ENCODE data around the gene ERCC4.

DNA sequence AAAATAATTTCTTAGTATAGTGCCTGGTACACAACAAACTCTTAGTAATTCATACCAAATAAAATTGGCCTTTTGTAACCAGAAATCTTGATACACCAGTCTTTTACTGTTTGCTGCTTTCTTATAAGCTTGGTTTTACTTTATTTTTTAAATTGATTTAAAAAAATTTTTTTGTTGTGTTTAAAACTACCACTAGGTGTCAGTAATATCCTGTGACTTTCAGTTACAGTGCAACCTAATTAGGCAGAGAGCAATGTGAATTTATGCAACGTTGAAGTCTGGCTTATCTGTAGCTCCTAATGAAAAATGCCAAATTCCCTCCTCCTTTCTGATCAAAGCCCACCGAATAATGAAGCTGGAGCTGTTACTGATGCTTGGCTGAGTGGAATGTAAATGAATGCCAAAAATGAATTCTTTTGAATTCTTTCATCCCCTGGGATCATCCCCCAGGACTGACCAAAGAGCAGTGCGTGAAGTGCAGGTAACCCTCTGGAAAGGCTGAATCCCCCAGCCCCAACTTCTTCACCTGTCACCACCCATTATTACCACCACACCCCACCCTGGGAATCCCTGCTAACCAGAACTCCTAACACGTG is 3.8 kb downstream of the ERCC4 start:
- TF ChIP-seq, protein P1, sequence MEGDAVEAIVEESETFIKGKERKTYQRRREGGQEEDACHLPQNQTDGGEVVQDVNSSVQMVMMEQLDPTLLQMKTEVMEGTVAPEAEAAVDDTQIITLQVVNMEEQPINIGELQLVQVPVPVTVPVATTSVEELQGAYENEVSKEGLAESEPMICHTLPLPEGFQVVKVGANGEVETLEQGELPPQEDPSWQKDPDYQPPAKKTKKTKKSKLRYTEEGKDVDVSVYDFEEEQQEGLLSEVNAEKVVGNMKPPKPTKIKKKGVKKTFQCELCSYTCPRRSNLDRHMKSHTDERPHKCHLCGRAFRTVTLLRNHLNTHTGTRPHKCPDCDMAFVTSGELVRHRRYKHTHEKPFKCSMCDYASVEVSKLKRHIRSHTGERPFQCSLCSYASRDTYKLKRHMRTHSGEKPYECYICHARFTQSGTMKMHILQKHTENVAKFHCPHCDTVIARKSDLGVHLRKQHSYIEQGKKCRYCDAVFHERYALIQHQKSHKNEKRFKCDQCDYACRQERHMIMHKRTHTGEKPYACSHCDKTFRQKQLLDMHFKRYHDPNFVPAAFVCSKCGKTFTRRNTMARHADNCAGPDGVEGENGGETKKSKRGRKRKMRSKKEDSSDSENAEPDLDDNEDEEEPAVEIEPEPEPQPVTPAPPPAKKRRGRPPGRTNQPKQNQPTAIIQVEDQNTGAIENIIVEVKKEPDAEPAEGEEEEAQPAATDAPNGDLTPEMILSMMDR (IDR thresholded peaks at IDR 0.05) = peak; percentile 35 to 81 (median 65)
- TF ChIP-seq POLR2A (IDR thresholded peaks at IDR 0.05) = no peak
